ENCODE results near the gene SRSF7. TPM values are rescaled to one million over a fixed set of nuclear protein-coding genes. Genes with fewer than 3 reads are reported as not detected.
A peak's percentile ranks its signal among the peaks of the same experiment; 100 is the strongest.

SRSF7 gene
- total RNA-seq, 1 donor from 2014 or later, result 417 TPM

DNA sequence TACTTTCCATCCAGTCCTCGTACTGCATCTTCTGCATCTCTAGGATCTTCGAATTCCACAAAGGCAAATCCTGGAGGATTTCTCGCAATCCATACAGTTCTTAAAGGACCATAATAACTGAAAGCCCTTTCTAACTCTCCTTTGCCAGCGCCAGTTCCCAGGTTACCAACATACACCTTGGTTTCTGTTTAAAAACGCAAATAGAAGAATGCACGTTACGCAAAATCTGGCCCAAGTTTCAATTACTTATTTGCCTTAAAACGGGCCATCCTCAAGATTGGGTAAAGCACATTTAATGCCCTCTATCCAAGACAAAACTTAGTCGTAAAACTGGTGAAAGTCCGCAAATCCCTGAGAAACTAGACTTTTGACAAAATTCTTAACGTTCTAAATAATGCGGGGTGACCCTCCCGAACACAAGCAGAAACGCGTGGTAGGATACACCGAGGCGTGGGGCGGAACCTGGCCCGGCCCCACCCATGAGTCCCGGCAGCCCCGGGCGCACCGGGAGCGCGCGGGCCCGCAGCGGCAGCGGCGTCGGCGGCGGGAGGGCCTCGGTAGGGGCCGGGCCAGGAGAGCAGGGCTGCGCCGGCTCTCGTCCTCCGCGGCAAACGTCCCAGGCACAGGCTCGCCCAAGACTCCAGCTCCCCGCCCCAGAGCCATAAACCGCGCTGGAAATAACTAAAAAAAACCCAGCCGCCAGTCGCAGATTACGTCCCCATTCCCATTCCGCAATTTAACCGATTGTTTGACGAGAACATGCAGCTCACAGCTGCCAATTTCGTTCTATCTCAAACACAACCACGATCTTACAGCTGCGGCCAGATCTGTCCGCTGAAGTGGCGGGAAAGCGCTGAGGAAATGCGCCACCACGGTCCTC, 910 bp downstream of the SRSF7 start:
- peak; percentile 48 for DNase-seq (ENCODE audit: low spot score)
- Mint-ChIP-seq H3K4me1 (ENCODE audit: low read depth) (peaks cover 62% of the 10 kb centered on the region), H3K27ac (peak overlapping the region; percentile 100), H3K36me3 (ENCODE audit: low read depth) (peaks cover 54% of the 10 kb centered on the region), H3K4me3 (peak overlapping the region; percentile 98), H3K9me3 (no peaks in the 10 kb centered on the region), H3K27me3 (ENCODE audit: insufficient read depth) (no peaks in the 10 kb centered on the region)
- intact Hi-C loops (cut with micrococcal nuclease), result loop anchor here (2.0 to 5.0 kb wide), 3 partner anchors 127 to 467 kb away; partner anchors contain the start of genes DHX57 and MORN2

GRCh38 chr2:38748943-38749804, 2.0 kb downstream of the SRSF7 start:
- intact Hi-C loops (cut with micrococcal nuclease), result no loop called here
- peak overlapping the region; percentile 67 for H3K27ac Mint-ChIP-seq
- H3K27me3 Mint-ChIP-seq (ENCODE audit: insufficient read depth), result no peaks in the 10 kb centered on the region
- H3K9me3 Mint-ChIP-seq, result no peaks in the 10 kb centered on the region
- peaks cover 64% of the 10 kb centered on the region for H3K36me3 Mint-ChIP-seq (ENCODE audit: low read depth)
- DNase-seq (ENCODE audit: low spot score), result no peak
- H3K4me3 Mint-ChIP-seq, result peak overlapping the region; percentile 98
- H3K4me1 Mint-ChIP-seq (ENCODE audit: low read depth), result peaks cover 72% of the 10 kb centered on the region

DNA sequence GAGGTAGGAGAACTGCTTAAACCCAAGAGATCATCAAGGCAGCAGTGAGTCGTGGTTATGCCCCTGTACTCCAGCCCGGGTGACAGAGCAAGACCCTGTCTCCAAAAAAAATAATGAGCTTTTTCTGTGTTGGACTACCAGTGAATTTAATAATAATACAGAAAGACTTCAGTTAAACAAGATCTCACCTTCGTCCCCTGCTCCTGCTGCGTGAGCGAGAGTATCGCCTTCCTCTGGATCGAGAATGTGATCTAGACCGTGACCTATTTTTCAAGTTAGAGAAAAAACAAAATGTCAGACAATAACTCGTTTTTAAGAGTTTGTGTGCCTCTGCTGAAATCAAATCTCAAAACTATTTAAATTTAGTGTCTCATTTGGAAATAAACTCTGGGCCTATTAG, 2.8 kb downstream of the SRSF7 start:
- Mint-ChIP-seq H3K36me3 (ENCODE audit: low read depth) (peaks cover 71% of the 10 kb centered on the region), H3K27ac (peak overlapping the region; percentile 31), H3K27me3 (ENCODE audit: insufficient read depth) (no peaks in the 10 kb centered on the region), H3K4me3 (peak overlapping the region; percentile 98), H3K4me1 (ENCODE audit: low read depth) (peaks cover 74% of the 10 kb centered on the region), H3K9me3 (no peaks in the 10 kb centered on the region)
- no peak for DNase-seq (ENCODE audit: low spot score)
- intact Hi-C loops (cut with micrococcal nuclease), result no loop called here

- no peaks in the 10 kb centered on the region for H3K9me3 Mint-ChIP-seq
- no peaks in the 10 kb centered on the region for H3K27me3 Mint-ChIP-seq (ENCODE audit: insufficient read depth)
- H3K27ac Mint-ChIP-seq, result peak overlapping the region; percentile 76
- intact Hi-C loops (cut with micrococcal nuclease), result no loop called here
- DNase-seq (ENCODE audit: low spot score), result no peak
- peak overlapping the region; percentile 98 for H3K4me3 Mint-ChIP-seq
- peaks cover 76% of the 10 kb centered on the region for H3K4me1 Mint-ChIP-seq (ENCODE audit: low read depth)
- H3K36me3 Mint-ChIP-seq (ENCODE audit: low read depth), result peaks cover 73% of the 10 kb centered on the region
Measured at GRCh38 chr2:38747819-38748218, 3.3 kb downstream of the SRSF7 start.

DNA sequence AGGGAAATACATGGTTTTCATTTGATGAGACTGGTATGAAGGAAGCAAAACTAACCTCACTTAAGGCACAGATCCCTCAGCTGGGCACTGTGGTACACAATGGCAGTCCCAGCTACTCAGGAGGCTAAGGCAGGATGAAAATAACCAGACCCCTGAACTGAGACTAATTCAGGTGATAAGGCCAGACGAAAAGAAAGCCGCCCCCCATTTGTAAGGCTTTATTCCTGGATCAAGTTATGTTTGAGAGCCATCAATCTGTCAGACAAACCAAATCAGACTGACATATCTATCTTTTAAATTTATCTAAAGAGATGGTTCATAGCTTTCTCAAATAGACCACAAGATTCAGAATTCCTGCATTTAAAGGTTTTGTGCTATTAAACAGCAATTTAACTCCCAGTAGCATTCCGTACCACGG, 4.1 kb downstream of the SRSF7 start:
- no peak for DNase-seq (ENCODE audit: low spot score)
- peak overlapping the region; percentile 98 for H3K4me3 Mint-ChIP-seq
- H3K27ac Mint-ChIP-seq, result no peak overlapping the region
- peaks cover 72% of the 10 kb centered on the region for H3K4me1 Mint-ChIP-seq (ENCODE audit: low read depth)
- intact Hi-C loops (cut with micrococcal nuclease), result no loop called here
- peaks cover 74% of the 10 kb centered on the region for H3K36me3 Mint-ChIP-seq (ENCODE audit: low read depth)
- no peaks in the 10 kb centered on the region for H3K9me3 Mint-ChIP-seq
- H3K27me3 Mint-ChIP-seq (ENCODE audit: insufficient read depth), result no peaks in the 10 kb centered on the region

DNA sequence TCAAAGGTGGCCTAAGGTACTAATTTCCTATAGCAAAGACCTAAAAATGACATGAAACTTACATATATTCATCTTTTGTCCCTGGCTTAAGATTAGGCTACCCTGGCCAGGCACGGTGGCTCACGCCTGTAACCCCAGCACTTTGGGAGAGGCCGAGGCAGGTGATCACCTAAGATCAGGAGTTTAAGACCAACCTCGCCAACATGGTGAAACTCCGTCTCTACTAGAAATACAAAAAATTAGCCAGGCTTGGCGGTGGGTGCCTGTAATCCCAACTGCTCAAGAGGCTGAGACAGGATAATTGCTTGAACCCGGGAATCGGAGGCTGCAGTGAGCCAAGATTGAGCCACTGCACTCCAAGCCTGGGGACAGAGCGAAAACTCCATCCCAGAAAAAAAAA, 5.9 kb downstream of the SRSF7 start:
- Mint-ChIP-seq H3K36me3 (ENCODE audit: low read depth) (peaks cover 71% of the 10 kb centered on the region), H3K9me3 (no peaks in the 10 kb centered on the region), H3K4me1 (ENCODE audit: low read depth) (peaks cover 73% of the 10 kb centered on the region), H3K4me3 (no peak overlapping the region), H3K27me3 (ENCODE audit: insufficient read depth) (no peaks in the 10 kb centered on the region), H3K27ac (peak overlapping the region; percentile 47)
- intact Hi-C loops (cut with micrococcal nuclease), result no loop called here
- no peak for DNase-seq (ENCODE audit: low spot score)

GRCh38 chr2:38744399-38744780, 6.8 kb downstream of the SRSF7 start:
- DNase-seq (ENCODE audit: low spot score), result no peak
- Mint-ChIP-seq H3K27me3 (ENCODE audit: insufficient read depth) (no peaks in the 10 kb centered on the region), H3K36me3 (ENCODE audit: low read depth) (peaks cover 65% of the 10 kb centered on the region), H3K4me1 (ENCODE audit: low read depth) (peaks cover 67% of the 10 kb centered on the region), H3K9me3 (no peaks in the 10 kb centered on the region), H3K4me3 (no peak overlapping the region), H3K27ac (peak overlapping the region; percentile 13)
- intact Hi-C loops (cut with micrococcal nuclease), result loop anchor here (5.0 kb wide), 2 partner anchors 142 to 427 kb away; partner anchors contain the start of gene HNRNPLL

- Mint-ChIP-seq H3K27ac (peak overlapping the region; percentile 13), H3K9me3 (no peaks in the 10 kb centered on the region), H3K4me1 (ENCODE audit: low read depth) (peaks cover 62% of the 10 kb centered on the region), H3K4me3 (no peak overlapping the region), H3K36me3 (ENCODE audit: low read depth) (peaks cover 62% of the 10 kb centered on the region), H3K27me3 (ENCODE audit: insufficient read depth) (no peaks in the 10 kb centered on the region)
- intact Hi-C loops (cut with micrococcal nuclease), result loop anchor here (5.0 kb wide), 2 partner anchors 142 to 427 kb away; partner anchors contain the start of gene HNRNPLL
- DNase-seq (ENCODE audit: low spot score), result no peak
Measured at GRCh38 chr2:38743672-38744398, 7.3 kb downstream of the SRSF7 start.

- peaks cover 60% of the 10 kb centered on the region for H3K36me3 Mint-ChIP-seq (ENCODE audit: low read depth)
- peaks cover 53% of the 10 kb centered on the region for H3K4me1 Mint-ChIP-seq (ENCODE audit: low read depth)
- no peak overlapping the region for H3K4me3 Mint-ChIP-seq
- H3K27ac Mint-ChIP-seq, result no peak overlapping the region
- no peaks in the 10 kb centered on the region for H3K27me3 Mint-ChIP-seq (ENCODE audit: insufficient read depth)
- intact Hi-C loops (cut with micrococcal nuclease), result loop anchor here (5.0 kb wide), 2 partner anchors 141 to 426 kb away; partner anchors contain the start of gene HNRNPLL
- no peaks in the 10 kb centered on the region for H3K9me3 Mint-ChIP-seq
- no peak for DNase-seq (ENCODE audit: low spot score)
Measured at GRCh38 chr2:38742797-38743559, 8.2 kb downstream of the SRSF7 start.

DNA sequence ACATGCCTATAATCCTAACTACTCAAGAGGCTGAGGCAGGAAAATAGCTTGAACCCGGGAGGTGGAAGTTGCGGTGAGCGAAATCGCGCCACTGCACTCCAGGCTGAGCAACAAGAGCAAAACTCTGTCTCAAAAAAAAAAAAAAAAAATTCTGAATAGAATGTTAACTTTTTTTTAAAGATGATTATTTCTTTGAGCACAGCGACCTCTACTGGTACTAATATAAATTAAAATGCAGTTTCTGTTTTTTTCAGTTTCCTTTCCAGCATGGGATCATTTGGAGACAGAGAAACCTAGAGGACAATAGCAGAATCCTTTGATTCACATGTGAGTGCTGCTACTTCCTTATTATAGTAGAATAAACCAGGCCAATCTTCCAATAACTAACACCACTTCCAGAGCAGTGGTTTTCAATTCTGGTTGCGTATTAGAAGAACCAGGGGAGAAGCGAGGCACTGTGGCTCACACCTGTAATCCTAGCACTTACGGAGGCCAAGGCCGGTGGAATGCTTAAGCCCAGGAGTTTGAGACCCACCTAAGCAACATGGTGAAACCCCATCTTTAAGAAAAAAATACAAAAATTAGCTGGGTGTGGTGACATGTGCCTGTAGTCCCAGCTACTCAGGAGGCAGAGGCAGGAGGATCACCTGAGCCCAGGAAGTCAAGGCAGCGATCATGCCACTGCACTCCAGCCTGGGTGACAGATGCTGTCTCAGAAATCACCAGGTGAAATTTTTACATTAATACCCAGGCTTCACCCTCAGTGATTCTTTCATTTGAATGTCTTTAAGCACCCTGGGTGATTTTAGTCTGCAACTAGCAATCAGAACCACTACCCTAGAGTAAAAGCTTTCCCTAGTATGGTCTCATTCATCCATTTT, 10.1 kb downstream of the SRSF7 start:
- intact Hi-C loops (cut with micrococcal nuclease), result loop anchor here (1.0 to 5.0 kb wide), 4 partner anchors 139 to 424 kb away; partner anchors contain the start of gene HNRNPLL
- no peaks in the 10 kb centered on the region for H3K27me3 Mint-ChIP-seq (ENCODE audit: insufficient read depth)
- no peaks in the 10 kb centered on the region for H3K9me3 Mint-ChIP-seq
- no peak for DNase-seq (ENCODE audit: low spot score)
- H3K36me3 Mint-ChIP-seq (ENCODE audit: low read depth), result peaks cover 47% of the 10 kb centered on the region
- peaks cover 34% of the 10 kb centered on the region for H3K4me1 Mint-ChIP-seq (ENCODE audit: low read depth)
- H3K27ac Mint-ChIP-seq, result no peak overlapping the region
- H3K4me3 Mint-ChIP-seq, result no peak overlapping the region

- Mint-ChIP-seq H3K36me3 (ENCODE audit: low read depth) (peaks cover 41% of the 10 kb centered on the region), H3K27ac (no peak overlapping the region), H3K4me1 (ENCODE audit: low read depth) (peaks cover 19% of the 10 kb centered on the region), H3K9me3 (no peaks in the 10 kb centered on the region), H3K4me3 (no peak overlapping the region), H3K27me3 (ENCODE audit: insufficient read depth) (no peaks in the 10 kb centered on the region)
- intact Hi-C loops (cut with micrococcal nuclease), result no loop called here
- DNase-seq (ENCODE audit: low spot score), result no peak
Measured at GRCh38 chr2:38739524-38739923, 11.6 kb downstream of the SRSF7 start.
